IPS-NIHi7 (cell line): Measurements from ENCODE around the gene PLBD2.

Source experiments
- DNase-seq: peaks from one replicate; pipeline ENCODE4 v3.0.0; 2012; ENCODE audit warnings: mixed read lengths; ENCODE audit errors: extremely low spot score

The PLBD2 gene

GRCh38 chr12:113416091-113416754 lies 57.8 kb downstream of the PLBD2 start:
- no peak for DNase-seq

DNA sequence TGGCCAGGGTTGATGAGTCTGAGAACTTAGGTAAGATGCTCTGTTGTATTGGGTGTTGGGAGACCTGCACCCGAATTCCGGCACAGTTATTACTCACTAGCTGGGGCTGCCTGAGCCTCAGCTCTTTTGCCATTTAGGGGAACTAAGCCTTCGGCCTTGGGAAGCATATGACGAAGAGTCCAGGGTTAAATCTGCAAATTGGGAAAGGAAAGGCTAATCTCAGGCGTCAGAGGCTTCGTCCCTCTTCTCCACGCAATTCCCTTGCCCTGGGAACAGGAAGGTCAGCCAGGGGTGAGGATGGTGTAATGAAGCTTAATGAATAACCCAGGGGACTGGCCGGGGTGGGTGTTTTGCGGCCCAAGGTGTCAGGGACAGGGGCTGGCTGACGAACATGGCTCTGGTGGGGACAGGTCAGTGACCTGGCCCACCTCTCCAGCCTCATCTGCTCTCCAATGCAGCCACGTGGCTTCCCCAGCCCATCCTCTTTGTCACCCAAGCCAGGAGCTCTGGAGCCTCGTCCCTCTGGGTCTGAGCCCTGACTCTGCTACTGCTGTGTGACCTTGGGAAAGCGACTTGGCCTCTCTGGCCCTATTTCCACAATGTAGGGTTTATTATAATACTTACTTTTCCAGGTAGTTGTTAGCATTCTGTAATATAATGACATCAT lies 60.0 kb downstream of the PLBD2 start:
- DNase-seq: no peak

GRCh38 chr12:113420996-113421595 lies 62.7 kb downstream of the PLBD2 start:
- no peak for DNase-seq

- DNase-seq: peak; percentile 68
These were observed 63.9 kb downstream of the PLBD2 start, which contains the start of gene SDSL for GRCh38 chr12:113422030-113422885. Gene SDSL (plus strand): TSS chr12:113422380. CDS start chr12:113427983, 5,603 bp downstream.

DNA sequence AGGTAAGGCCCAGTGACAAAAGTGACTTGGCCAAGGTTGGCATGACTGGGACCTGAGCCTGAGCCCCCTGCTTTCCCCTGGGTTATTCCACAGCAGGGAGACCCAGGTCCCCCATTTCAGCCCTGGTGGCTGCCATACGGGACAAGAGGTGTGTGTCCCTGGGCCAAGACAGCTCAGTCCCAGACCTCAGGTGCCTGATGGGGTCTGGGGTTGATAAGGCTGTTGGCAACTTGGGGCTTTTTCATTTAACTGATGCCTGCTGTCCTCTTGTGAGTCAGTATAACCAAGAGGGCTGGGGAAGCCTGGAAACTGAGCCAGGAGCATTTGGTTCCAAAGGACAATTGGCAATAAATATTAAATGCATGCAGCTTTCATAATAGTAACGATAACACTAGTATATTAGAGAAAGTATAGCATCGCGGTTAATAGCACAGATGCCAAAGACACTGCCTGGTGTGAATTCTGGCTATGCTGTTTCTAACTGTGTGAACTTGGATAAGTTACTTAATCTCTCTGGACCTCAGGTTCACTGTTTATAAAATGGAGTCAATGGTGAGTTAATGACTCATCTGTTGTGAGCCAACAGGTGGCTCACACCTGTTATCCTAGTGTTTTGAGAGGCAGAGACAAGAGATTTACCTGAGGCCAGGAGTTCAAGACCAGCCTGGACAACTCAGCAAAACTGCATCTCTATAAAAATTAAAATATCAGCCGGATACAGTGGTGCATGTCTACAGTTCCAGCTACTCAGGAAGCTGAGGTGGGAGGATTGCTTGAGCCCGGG lies 64.7 kb downstream of the PLBD2 start:
- DNase-seq: no peak

DNA sequence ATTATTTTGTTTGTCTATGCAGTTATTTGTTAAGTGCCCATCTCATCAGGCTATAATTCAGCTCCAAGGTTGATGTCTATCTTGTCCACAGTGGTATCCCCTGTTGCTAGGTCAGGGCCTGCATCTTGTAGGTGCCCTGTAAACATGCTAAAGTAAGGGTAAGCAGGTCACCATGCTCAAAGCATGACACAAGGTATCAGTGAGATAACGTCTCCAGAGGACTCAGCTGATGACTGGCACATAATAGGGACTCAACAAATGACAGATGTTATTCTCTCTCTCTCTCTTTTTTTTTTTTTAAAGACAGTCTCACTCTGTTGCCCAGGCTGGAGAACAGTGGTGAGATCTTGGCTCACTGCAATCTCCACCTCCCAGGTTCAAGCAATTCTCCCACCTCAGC lies 66.1 kb downstream of the PLBD2 start:
- no peak for DNase-seq

DNA sequence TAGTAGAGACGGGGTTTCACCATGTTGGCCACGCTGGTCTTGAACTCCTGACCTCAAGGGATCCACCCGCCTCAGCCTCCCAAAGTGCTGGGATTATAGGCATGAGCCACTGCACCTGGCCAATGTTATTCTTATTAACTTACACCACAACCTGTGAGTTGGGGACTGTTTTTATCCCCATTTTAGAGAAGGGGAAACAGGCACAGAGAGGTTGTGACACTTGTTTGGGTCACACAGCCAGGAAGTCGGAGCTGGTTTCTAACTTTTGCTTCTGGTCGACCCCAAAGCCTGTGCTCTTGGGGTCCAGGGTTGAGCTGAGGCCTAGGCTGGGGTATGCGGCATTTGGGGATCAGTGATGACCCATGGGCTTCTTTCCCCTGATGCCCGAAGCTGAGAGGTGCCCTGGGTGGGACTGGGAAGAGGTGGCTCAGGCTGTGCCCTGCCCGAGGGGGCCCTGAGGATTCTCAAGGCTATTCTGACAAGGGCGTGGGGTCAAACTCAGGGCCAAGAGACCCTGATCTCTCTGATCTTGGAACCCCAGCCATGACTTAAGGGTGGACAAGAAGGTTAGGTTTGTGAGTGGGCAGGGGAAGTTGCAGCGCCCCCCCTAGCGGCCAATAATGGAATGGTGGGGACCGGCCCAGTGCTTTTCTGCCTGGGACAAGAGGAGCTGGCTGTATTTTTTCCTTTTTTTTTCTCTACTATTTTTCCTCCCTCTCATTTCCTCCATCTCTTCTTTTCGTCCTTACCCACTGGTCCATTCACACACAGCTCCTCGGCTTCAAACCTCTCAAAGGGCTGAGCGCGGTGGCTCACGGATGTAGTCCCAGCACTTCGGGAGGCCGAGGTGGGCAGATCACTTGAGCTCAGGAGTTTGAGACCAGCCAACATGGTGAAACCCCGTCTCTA lies 66.8 kb downstream of the PLBD2 start:
- DNase-seq: peak; percentile 81

GRCh38 chr12:113425960-113426453 lies 67.6 kb downstream of the PLBD2 start:
- peak; percentile 52 for DNase-seq

- DNase-seq: no peak
These were observed 69.5 kb downstream of the PLBD2 start for GRCh38 chr12:113427882-113428281.

DNA sequence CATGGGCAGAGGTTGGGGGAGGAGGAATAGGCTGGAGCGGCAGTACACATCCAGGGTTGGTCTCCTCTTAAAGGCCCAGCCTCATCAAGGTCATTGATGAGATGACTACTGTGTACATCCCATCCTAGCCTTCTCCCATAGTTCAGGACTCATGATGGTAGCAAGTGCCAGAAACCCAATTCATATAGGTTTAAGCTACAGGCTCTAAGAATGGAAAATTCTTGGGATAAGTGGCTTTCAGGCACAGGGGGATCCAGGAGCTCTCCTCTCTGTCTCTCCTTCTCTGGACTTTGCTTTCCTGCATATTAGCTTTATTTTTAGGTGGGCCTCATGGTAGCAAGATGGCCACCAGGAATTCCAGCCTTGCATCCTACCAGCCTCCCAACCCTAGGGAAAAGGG lies 70.1 kb downstream of the PLBD2 start:
- no peak for DNase-seq

DNA sequence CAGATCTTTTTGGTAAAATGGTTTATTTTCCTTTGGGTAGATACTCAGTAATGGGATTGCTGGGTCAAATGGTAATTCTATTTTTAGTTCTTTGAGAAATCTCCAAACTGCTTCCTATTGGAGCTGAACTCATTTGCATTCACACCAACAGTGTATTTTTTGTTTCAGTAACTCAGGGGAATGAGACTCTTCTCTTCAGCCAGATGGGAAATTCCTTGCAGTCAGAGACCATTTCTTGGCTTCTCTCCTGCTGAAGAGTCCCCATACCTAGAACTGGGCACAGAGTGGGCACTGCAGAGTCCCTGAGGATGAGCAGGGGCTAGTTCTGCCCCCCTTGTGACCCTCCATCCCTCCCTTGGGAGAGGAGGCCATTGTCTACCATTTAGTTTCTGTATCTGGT lies 74.6 kb downstream of the PLBD2 start:
- no peak for DNase-seq

- DNase-seq: no peak
These were observed 77.0 kb downstream of the PLBD2 start for GRCh38 chr12:113435367-113435766.

DNA sequence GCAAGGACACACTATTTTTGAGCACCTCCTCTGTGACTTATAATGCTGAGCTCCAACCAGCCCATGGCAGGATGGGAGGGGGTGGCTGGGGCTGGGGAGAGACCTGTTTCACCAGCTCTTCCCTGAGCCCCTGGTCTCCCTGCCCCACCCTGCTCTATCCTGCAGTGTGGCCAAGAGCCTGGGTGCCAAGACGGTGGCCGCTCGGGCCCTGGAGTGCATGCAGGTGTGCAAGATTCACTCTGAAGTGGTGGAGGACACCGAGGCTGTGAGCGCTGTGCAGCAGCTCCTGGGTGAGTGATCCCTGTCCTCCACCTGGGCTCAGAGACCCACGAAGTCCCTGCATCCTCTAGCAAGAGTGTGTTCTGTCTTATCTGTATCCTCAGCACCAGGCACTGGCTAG lies 78.2 kb downstream of the PLBD2 start:
- no peak for DNase-seq

DNA sequence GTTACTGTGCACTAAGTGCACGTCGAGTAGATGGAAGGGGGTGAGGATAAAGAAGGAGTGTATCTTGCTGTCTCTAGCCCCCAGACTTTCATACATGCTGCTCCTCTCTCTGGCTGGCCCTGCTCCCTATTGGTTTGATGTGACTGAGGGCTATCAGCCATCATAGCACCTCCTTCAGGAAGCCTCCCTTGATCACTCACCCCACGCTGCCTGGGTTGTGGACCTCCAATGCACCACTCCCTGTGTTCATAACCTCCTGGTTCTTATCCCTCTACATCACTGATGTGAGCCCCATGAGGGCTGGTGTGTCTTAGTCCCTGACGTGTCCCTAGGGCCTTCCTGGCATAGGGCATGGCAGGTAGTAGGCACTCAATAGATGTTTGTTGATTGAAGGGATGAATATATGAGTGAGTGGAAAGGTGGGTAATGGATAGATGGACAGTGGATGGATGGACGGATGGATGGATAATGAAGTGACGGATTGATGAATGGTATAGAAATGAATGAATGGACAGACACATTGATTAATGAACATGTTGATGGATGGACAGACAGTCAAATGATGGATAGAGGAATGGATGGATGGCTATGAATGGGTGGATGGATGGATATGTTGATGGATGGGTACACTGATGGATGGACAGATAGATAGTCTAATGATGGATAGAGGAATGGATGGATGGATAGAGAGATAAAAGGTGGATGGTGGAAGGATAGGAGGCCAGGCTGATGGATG lies 78.8 kb downstream of the PLBD2 start:
- DNase-seq: no peak

GRCh38 chr12:113437729-113438100 lies 79.3 kb downstream of the PLBD2 start:
- no peak for DNase-seq

GRCh38 chr12:113438523-113439300 lies 80.3 kb downstream of the PLBD2 start:
- no peak for DNase-seq

GRCh38 chr12:113439301-113439597 lies 80.9 kb downstream of the PLBD2 start:
- no peak for DNase-seq

GRCh38 chr12:113439606-113440030 lies 81.2 kb downstream of the PLBD2 start:
- DNase-seq: peak; percentile 88

- no peak for DNase-seq
These were observed 81.9 kb downstream of the PLBD2 start for GRCh38 chr12:113440336-113440735.
